ENCODE results near the gene CPT1A.
A peak's percentile ranks its signal among the peaks of the same experiment; 100 is the strongest.

- peak in 4 of 5 experiments; percentile 51 to 72 (median 54) for TF ChIP-seq CTCF (IDR thresholded peaks at IDR 0.05)
- TF ChIP-seq POLR2A (IDR thresholded peaks at IDR 0.05), result no peak
Measured at GRCh38 chr11:68889948-68890446, 48.3 kb upstream of the CPT1A start.
